CD4-positive, alpha-beta T cell (primary cell): ENCODE data around the gene XAGE3. TPM values are rescaled to one million over a fixed set of nuclear protein-coding genes. Genes with fewer than 3 reads are reported as not detected.

Experiments
- ATAC-seq: fragments of 200-7000 bp; cut with Tn5 transposase; one replicate; pipeline ENCODE4 v1.10.0; 2022; ENCODE audit warnings: mild to moderate bottlenecking; ENCODE audit not compliant: poor library complexity
- CTCF ChIA-PET: fragments of 350-600 bp; sonication (Branson Sonifier 250); formaldehyde crosslinking; loops from one replicate; lab custom pipeline; 2021; ENCODE audit warnings: antibody characterized with exemption, inconsistent platforms; lab: Charles Lee
- POLR2A ChIA-PET: fragments of 350-600 bp; sonication (Branson Sonifier 250); formaldehyde crosslinking; loops from one replicate; lab custom pipeline; 2021; ENCODE audit warnings: antibody characterized with exemption, inconsistent platforms; lab: Charles Lee
- DNase-seq, 14 experiments: peaks; one replicate each; pipeline ENCODE4 v3.0.0-alpha.2; 2013 to 2020; ENCODE audit warnings: mixed read lengths in 2 of 14
- H3K27ac ChIP-seq, 2 donors: one replicate each; pipeline versions ENCODE4 v1.5.1 to v1.7.0; 2013; ENCODE audit warnings: low read length in 2 of 2, low read depth in 1 of 2, mild to moderate bottlenecking in 1 of 2
- H3K27me3 ChIP-seq, 2 experiments: 1 replicate in 1 of 2; 2 replicates in 1 of 2; pipeline versions ENCODE4 v1.6.1 to v1.7.0; 2013; ENCODE audit warnings: low read length in 2 of 2, control low read depth in 1 of 2, mild to moderate bottlenecking in 1 of 2, moderate library complexity in 1 of 2; ENCODE audit not compliant: insufficient read depth in 2 of 2, control insufficient read depth in 1 of 2
- H3K36me3 ChIP-seq: one replicate; pipeline ENCODE4 v1.6.1; 2013; ENCODE audit warnings: low read length, control low read depth; ENCODE audit not compliant: insufficient read depth
- H3K4me1 ChIP-seq: one replicate; pipeline ENCODE4 v1.6.1; 2013; ENCODE audit warnings: low read length, control low read depth; ENCODE audit not compliant: insufficient read depth
- H3K4me3 ChIP-seq: one replicate; pipeline ENCODE4 v1.5.1; 2013; ENCODE audit warnings: mild to moderate bottlenecking, low read length, moderate library complexity
- H3K9me3 ChIP-seq, 2 experiments: 1 replicate in 1 of 2; 2 replicates in 1 of 2; pipeline versions ENCODE4 v1.6.1 to v1.7.0; 2013; ENCODE audit warnings: low read length in 2 of 2, mild to moderate bottlenecking in 2 of 2, control low read depth in 1 of 2, moderate library complexity in 1 of 2; ENCODE audit not compliant: control insufficient read depth in 1 of 2, insufficient read depth in 1 of 2
- H3K27ac Mint-ChIP-seq: one replicate; pipeline ENCODE4 v1.8.0; 2020; ENCODE audit warnings: mixed read lengths
- H3K27me3 Mint-ChIP-seq: one replicate; pipeline ENCODE4 v1.8.0; 2021; ENCODE audit warnings: mixed read lengths
- H3K36me3 Mint-ChIP-seq: one replicate; pipeline ENCODE4 v1.8.0; 2021; ENCODE audit warnings: low read depth, mixed read lengths
- H3K4me1 Mint-ChIP-seq: one replicate; pipeline ENCODE4 v1.8.0; 2021; ENCODE audit warnings: low read depth, mixed read lengths
- H3K4me3 Mint-ChIP-seq: one replicate; pipeline ENCODE4 v1.8.0; 2020; ENCODE audit warnings: mild to moderate bottlenecking, mixed read lengths
- H3K9me3 Mint-ChIP-seq: one replicate; pipeline ENCODE4 v1.8.0; 2020; ENCODE audit warnings: mixed read lengths
- CTCF ChIP-seq: fragments of 200-600 bp; IDR thresholded peaks from one replicate; pipeline ENCODE4 v1.8.0; 2022; ENCODE audit warnings: antibody characterized with exemption, mild to moderate bottlenecking
- intact Hi-C, 2 experiments: fragments of 100-400 bp; cut with DNase I in 1 of 2; cut with micrococcal nuclease in 1 of 2; formaldehyde crosslinking; loops; one replicate each; pipeline versions ENCODE4 v1.15.1 to v1.9.0; 2023 to 2025; cut with DNase I, micrococcal nuclease
- total RNA-seq, 174 experiments: library from RNA in 2 of 174; stranded (reverse) in 2 of 174; gene quantifications; one replicate each; pipeline ENCODE4 v1.2.3 and lab custom pipeline; 2021 to 2026

Gene XAGE3
- total RNA-seq, 2 experiments from 2014 or later: not detected

GRCh38 chrX:52839137-52839536 is 28.7 kb downstream of the XAGE3 start:
- intact Hi-C loops: no loop called here
- H3K27ac Mint-ChIP-seq: no peak overlapping the region
- no peak for TF ChIP-seq CTCF

GRCh38 chrX:52830551-52830950 is 37.3 kb downstream of the XAGE3 start:
- no peak overlapping the region for H3K4me3 Mint-ChIP-seq
- H3K4me1 Mint-ChIP-seq: no peaks in the 10 kb centered on the region
- Histone ChIP-seq H3K4me1 (no peaks in the 10 kb centered on the region), H3K27ac (no peak overlapping the region), H3K9me3 (no peaks in the 10 kb centered on the region), H3K4me3 (no peak overlapping the region), H3K27me3 (no peaks in the 10 kb centered on the region), H3K36me3 (no peaks in the 10 kb centered on the region)
- H3K27ac Mint-ChIP-seq: no peak overlapping the region
- ChIA-PET POLR2A (no interaction called here), CTCF (no interaction called here)
- DNase-seq (no peak), ATAC-seq (no peak)
- H3K9me3 Mint-ChIP-seq: no peaks in the 10 kb centered on the region
- TF ChIP-seq CTCF: no peak
- no peaks in the 10 kb centered on the region for H3K27me3 Mint-ChIP-seq
- H3K36me3 Mint-ChIP-seq: no peaks in the 10 kb centered on the region
- intact Hi-C loops: no loop called here

More at GRCh38 chrX:52839137-52839536, 28.7 kb downstream of the XAGE3 start:
- no peak overlapping the region for H3K27ac ChIP-seq
- no peaks in the 10 kb centered on the region for H3K36me3 Mint-ChIP-seq
- ATAC-seq: no peak
- no peaks in the 10 kb centered on the region for H3K27me3 Mint-ChIP-seq
- no peaks in the 10 kb centered on the region for H3K9me3 ChIP-seq
- no peaks in the 10 kb centered on the region for H3K4me1 ChIP-seq
- no peaks in the 10 kb centered on the region for H3K36me3 ChIP-seq
- no peaks in the 10 kb centered on the region for H3K9me3 Mint-ChIP-seq
- no peak overlapping the region for H3K4me3 ChIP-seq
- POLR2A ChIA-PET: no interaction called here
- no peaks in the 10 kb centered on the region for H3K27me3 ChIP-seq
- H3K4me3 Mint-ChIP-seq: no peak overlapping the region
- no peaks in the 10 kb centered on the region for H3K4me1 Mint-ChIP-seq
- DNase-seq: no peak
- CTCF ChIA-PET: no interaction called here

GRCh38 chrX:52824608-52825007 is 43.3 kb downstream of the XAGE3 start:
- no peak for ATAC-seq
- Mint-ChIP-seq H3K4me1 (no peaks in the 10 kb centered on the region), H3K4me3 (no peak overlapping the region), H3K27me3 (no peaks in the 10 kb centered on the region), H3K27ac (no peak overlapping the region), H3K9me3 (no peaks in the 10 kb centered on the region), H3K36me3 (no peaks in the 10 kb centered on the region)
- ChIA-PET CTCF (no interaction called here), POLR2A (no interaction called here)
- TF ChIP-seq CTCF: no peak
- no peak overlapping the region for H3K27ac ChIP-seq
- H3K4me3 ChIP-seq: no peak overlapping the region
- no peaks in the 10 kb centered on the region for H3K36me3 ChIP-seq
- DNase-seq: no peak
- H3K4me1 ChIP-seq: no peaks in the 10 kb centered on the region
- no peaks in the 10 kb centered on the region for H3K27me3 ChIP-seq
- no peaks in the 10 kb centered on the region for H3K9me3 ChIP-seq
- intact Hi-C loops: no loop called here
